GM12878 (cell line): ENCODE results near the gene PHYH. TPM values are rescaled to one million over a fixed set of nuclear protein-coding genes. Genes with fewer than 3 reads are reported as not detected.

ENCODE experiments used
- ASH2L ChIP-seq: fragments of 300-600, 200-600 bp; sonication (generic); IDR thresholded peaks from 2 replicates; pipeline ENCODE4 v1.6.1; 2017; ENCODE audit warnings: low read depth, mild to moderate bottlenecking, borderline replicate concordance
- CHD2 ChIP-seq: IDR thresholded peaks from 2 replicates; pipeline ENCODE4 v1.6.1; 2011; ENCODE audit warnings: low read depth, low read length, improper control_type of control experiment, borderline replicate concordance
- CREM ChIP-seq: IDR thresholded peaks from 2 replicates; pipeline ENCODE4 v1.6.1; 2014; ENCODE audit warnings: antibody characterized with exemption, low read depth
- CUX1 ChIP-seq: IDR thresholded peaks from 2 replicates; pipeline ENCODE4 v1.6.1; 2012; ENCODE audit warnings: improper control_type of control experiment, low read depth, low read length; ENCODE audit not compliant: insufficient replicate concordance
- E2F4 ChIP-seq: IDR thresholded peaks from 2 replicates; pipeline ENCODE4 v1.6.1; 2012; ENCODE audit warnings: low read depth, low read length, improper control_type of control experiment
- ELK1 ChIP-seq: IDR thresholded peaks from 2 replicates; pipeline ENCODE4 v1.6.1; 2012; ENCODE audit warnings: low read depth, low read length, improper control_type of control experiment
- ESRRA ChIP-seq: IDR thresholded peaks from 2 replicates; pipeline ENCODE4 v1.6.1; 2012; ENCODE audit warnings: mild to moderate bottlenecking, low read length, improper control_type of control experiment
- EZH2 ChIP-seq: IDR thresholded peaks from 2 replicates; pipeline ENCODE4 v1.6.1; 2012; ENCODE audit warnings: low read depth, mild to moderate bottlenecking, control low read depth, inconsistent platforms, low read length, borderline replicate concordance; ENCODE audit not compliant: control insufficient read depth
- FOS ChIP-seq: IDR thresholded peaks from 3 replicates; pipeline ENCODE4 v1.6.1; 2011; ENCODE audit warnings: borderline replicate concordance; ENCODE audit not compliant: insufficient read length; ENCODE audit errors: extremely low read depth
- HCFC1 ChIP-seq: fragments of 150-350 bp; IDR thresholded peaks from 2 replicates; pipeline ENCODE4 v1.6.1; 2014; ENCODE audit warnings: low read length
- IRF5 ChIP-seq: fragments of 450-650 bp; IDR thresholded peaks from 2 replicates; pipeline ENCODE4 v1.6.1; 2017; ENCODE audit warnings: borderline replicate concordance
- MTA2 ChIP-seq: fragments of 450-650 bp; IDR thresholded peaks from 2 replicates; pipeline ENCODE4 v1.6.1; 2016; ENCODE audit warnings: low read depth, mild to moderate bottlenecking, moderate library complexity
- MTA3 ChIP-seq: IDR thresholded peaks from 2 replicates; pipeline ENCODE4 v1.6.1; 2012; ENCODE audit warnings: low read length, inconsistent platforms, borderline replicate concordance
- MXI1 ChIP-seq: fragments of 150-350 bp; IDR thresholded peaks from 2 replicates; pipeline ENCODE4 v1.6.1; 2011; ENCODE audit warnings: low read depth, mild to moderate bottlenecking, inconsistent platforms, low read length, improper control_type of control experiment
- RBBP5 ChIP-seq: fragments of 200-600 bp; sonication (generic); conservative IDR thresholded peaks from 2 replicates; pipeline ENCODE4 v1.6.1; 2016
- REST ChIP-seq: IDR thresholded peaks from 2 replicates; pipeline ENCODE4 v1.6.1; 2012; ENCODE audit warnings: mild to moderate bottlenecking, low read depth, low read length
- SMAD5 ChIP-seq: IDR thresholded peaks from 2 replicates; pipeline ENCODE4 v1.6.1; 2016; ENCODE audit warnings: antibody characterized with exemption, low read depth
- SREBF1 ChIP-seq: IDR thresholded peaks from 2 replicates; pipeline ENCODE4 v1.6.1; 2012; ENCODE audit warnings: mild to moderate bottlenecking, low read length
- YY1 ChIP-seq: IDR thresholded peaks from 2 replicates; pipeline ENCODE4 v1.6.1; 2011; ENCODE audit warnings: low read depth, mild to moderate bottlenecking, low read length
- polyA plus RNA-seq, 11 experiments: library from polyadenylated mRNA; depleted of rRNA in 4 of 11; unstranded in 6 of 11; stranded (reverse) in 5 of 11; fragments of >200 nt; fragmentation: Nextera tagmentation in 4 of 11; fragmentation: Illumina TruSeq in 1 of 11; extraction: Ambion mirVana in 4 of 11; extraction: Trizol in 1 of 11; gene quantifications; 1 replicate in 1 of 11; 2 replicates in 10 of 11; pipeline versions ENCODE4 v1.2.1 to v1.2.3, GENCODE V29; 2011 to 2016; ENCODE audit warnings: inconsistent platforms in 2 of 11, missing spikeins in 2 of 11, low read depth in 1 of 11
- total RNA-seq, 4 experiments: library from RNA; depleted of rRNA in 3 of 4; stranded (reverse); fragments of >200 nt in 3 of 4; fragmentation: Illumina TruSeq in 1 of 4; extraction: Trizol in 1 of 4; gene quantifications; 2 replicates each; pipeline versions ENCODE4 v1.2.1 to v1.2.3, GENCODE V29; 2013 to 2021

The PHYH gene
- total and polyA plus RNA-seq, 10 of the 15 experiments (the other 5 are each of a cell fraction or from before 2014, with no cell fraction given), result 3.2 to 10.3 (median 5.0) TPM

GRCh38 chr10:13335881-13336280, 36.0 kb upstream of the PHYH start (continued):
- TF ChIP-seq FOS (no peak), ASH2L (no peak), REST (no peak), E2F4 (no peak), ELK1 (no peak), CHD2 (no peak), SREBF1 (no peak), CUX1 (no peak), MXI1 (no peak), MTA3 (no peak; the same call in 1 of the 2 replicates), RBBP5 (no peak), CREM (no peak), SMAD5 (no peak), HCFC1 (no peak), EZH2 (no peak), ESRRA (no peak), YY1 (peak; percentile 44; the same call in 1 of the 2 replicates), MTA2 (no peak), IRF5 (no peak)
